BJ (cell line): ENCODE results near the gene CPEB1. TPM values are rescaled to one million over a fixed set of nuclear protein-coding genes. Genes with fewer than 3 reads are reported as not detected.
A peak's percentile ranks its signal among the peaks of the same experiment; 100 is the strongest.
"Not testable (repeated sequence)": the region's sequence is repeated elsewhere in the genome, so short reads cannot be mapped to it uniquely, and the experiment has no call there.

Experiments
- CTCF ChIA-PET: fragments of 350-600 bp; formaldehyde crosslinking; extraction: SDS; loops from one replicate; lab custom pipeline; 2021; ENCODE audit warnings: antibody characterized with exemption, inconsistent platforms; lab: Yijun Ruan, JAX
- POLR2A ChIA-PET: fragments of 300-600 bp; sonication (Branson Sonifier 250); formaldehyde crosslinking; extraction: SDS; loops from one replicate; lab custom pipeline; 2021; ENCODE audit warnings: antibody characterized with exemption; lab: Charles Lee
- DNase-seq: peaks from one replicate; pipeline ENCODE4 v3.0.0-alpha.2; 2011; ENCODE audit warnings: low read depth
- H3K27me3 ChIP-seq: 2 replicates; pipeline ENCODE4 v1.6.0; 2011; ENCODE audit warnings: low read length; ENCODE audit not compliant: control insufficient read depth, insufficient read depth
- H3K36me3 ChIP-seq: 2 replicates; pipeline ENCODE4 v1.5.1; 2011; ENCODE audit warnings: low read length; ENCODE audit not compliant: control insufficient read depth, insufficient read depth
- H3K4me3 ChIP-seq: 2 replicates; pipeline ENCODE4 v1.5.1; 2011; ENCODE audit warnings: low read depth, mild to moderate bottlenecking, control low read depth, low read length
- polyA plus RNA-seq: library from polyadenylated mRNA; depleted of rRNA; stranded (reverse); fragments of >200 nt; gene quantifications from 2 replicates; pipeline ENCODE4 v1.2.3, GENCODE V29; 2011
- TF ChIP-seq, protein P1 (sequence below): IDR thresholded peaks from 2 replicates; pipeline ENCODE4 v1.5.1; 2011; ENCODE audit warnings: low read depth, mild to moderate bottlenecking, control low read depth, inconsistent platforms, low read length, moderate library complexity; ENCODE audit not compliant: insufficient read depth

CPEB1 gene
- polyA plus RNA-seq, 1 experiment, result 4.1 TPM

DNA sequence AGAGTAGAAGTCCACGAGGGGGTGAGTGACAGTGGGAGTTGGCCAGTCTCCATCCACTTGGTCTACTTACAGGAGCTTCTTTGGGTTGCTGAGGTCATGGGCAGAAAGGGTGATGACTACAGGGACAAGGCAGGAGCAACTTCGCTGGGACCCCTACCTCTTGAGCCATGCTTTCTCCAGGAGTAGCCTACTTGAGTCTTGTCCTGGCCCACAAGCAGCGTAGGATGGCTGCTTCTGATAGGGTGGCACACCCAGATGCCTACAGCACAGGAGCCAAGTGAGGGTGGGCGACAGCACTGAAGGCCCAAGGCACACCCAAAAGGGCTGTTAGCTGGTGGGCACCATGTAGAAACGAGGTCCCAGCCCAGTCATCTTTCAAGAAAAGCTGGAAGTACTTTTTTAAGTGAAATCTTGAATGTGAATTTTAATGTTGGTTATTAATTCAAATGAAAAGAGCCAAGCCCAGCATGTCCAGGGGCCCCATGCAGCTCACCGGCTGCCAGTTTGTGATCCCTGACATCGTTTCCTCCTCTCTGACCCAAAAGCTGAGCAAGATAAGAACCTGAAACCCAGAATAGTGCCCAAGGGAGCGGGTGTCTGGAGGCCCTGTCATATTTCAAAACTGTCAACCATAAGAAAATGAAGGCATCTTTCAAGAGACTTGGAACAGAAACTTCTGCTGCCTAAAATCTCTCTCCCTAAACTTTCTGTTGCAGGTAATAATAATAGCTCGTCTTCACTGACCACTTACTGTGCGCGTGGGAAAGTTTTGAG is 2.2 kb upstream of the CPEB1 start:
- Histone ChIP-seq H3K36me3 (no peaks in the 10 kb centered on the region), H3K4me3 (no peak overlapping the region), H3K27me3 (peaks cover 14% of the 10 kb centered on the region)
- no peak for DNase-seq
- TF ChIP-seq, protein P1, sequence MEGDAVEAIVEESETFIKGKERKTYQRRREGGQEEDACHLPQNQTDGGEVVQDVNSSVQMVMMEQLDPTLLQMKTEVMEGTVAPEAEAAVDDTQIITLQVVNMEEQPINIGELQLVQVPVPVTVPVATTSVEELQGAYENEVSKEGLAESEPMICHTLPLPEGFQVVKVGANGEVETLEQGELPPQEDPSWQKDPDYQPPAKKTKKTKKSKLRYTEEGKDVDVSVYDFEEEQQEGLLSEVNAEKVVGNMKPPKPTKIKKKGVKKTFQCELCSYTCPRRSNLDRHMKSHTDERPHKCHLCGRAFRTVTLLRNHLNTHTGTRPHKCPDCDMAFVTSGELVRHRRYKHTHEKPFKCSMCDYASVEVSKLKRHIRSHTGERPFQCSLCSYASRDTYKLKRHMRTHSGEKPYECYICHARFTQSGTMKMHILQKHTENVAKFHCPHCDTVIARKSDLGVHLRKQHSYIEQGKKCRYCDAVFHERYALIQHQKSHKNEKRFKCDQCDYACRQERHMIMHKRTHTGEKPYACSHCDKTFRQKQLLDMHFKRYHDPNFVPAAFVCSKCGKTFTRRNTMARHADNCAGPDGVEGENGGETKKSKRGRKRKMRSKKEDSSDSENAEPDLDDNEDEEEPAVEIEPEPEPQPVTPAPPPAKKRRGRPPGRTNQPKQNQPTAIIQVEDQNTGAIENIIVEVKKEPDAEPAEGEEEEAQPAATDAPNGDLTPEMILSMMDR, result no peak
- ChIA-PET POLR2A (no interaction called here), CTCF (no interaction called here)

DNA sequence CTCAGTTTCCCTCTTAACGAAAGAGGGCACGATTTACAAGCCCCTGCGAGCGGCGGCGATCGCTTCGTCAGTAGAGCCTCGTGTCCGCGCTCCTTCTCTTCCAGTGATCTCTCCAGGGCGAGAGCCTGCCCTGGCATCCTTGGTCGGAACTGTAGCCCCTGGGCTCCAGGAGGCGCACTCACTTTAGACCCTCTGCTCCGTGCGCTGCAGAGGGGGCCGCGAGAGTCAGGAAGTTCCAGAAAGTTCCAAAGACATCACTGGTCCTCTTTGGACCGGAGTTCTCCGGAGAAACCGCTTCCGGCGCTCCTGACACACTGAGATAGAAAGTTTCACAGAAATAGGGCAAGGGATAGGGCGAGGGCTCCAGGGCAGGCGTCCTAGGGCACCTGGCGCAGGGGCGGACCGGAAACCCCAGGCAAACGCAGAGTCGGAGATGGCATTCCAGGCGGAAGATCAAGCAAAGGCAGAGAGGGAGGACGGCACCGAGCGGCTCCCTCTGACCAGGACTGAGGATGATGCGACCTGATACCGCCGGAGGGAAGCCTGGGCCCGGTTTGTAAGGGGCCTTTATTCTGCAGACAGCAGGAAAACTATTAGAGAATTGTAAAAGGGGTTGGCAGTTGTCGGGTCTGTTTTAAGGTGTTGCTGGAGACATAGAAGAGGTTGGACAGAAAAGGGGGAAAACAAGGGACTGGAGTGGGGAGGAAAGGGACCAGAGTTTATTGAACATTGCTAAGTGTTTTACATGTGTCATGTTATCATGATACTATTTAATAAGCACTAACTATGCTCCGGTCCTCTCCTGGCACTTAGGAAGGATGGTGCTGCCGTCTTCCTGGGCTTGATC is 1.3 kb upstream of the CPEB1 start:
- POLR2A ChIA-PET, result no interaction called here
- DNase-seq, result no peak
- TF ChIP-seq, protein P1, result peak; percentile 20; the same call in 1 of the 2 replicates
- H3K36me3 ChIP-seq, result no peaks in the 10 kb centered on the region
- H3K27me3 ChIP-seq, result peaks cover 17% of the 10 kb centered on the region
- H3K4me3 ChIP-seq, result peak overlapping the region; percentile 47
- CTCF ChIA-PET, result no interaction called here

DNA sequence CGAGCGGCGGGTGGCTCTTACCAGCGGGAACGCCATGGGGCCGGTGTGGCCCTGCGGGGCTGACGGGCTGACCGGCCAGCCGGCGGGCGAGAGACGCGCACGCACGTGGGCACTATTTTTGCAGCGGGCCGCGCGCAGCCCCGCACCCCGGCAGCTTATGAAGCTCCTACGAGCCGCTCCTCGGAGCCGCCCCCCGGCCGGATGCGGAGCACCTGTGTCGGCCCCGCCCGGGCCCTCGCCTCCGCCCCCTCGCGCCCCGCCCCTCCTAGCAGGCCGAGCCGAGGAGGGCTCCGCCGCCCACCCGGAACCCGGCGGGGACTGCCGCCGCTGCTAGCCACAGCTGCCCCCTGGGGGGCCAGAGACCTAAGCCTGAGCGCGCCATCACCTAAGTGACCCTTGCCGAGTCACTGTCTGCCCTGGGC is 683 bp upstream of the CPEB1 start:
- peaks cover 17% of the 10 kb centered on the region for H3K27me3 ChIP-seq
- CTCF ChIA-PET, result no interaction called here
- peak overlapping the region; percentile 47 for H3K4me3 ChIP-seq
- DNase-seq, result no peak
- no peaks in the 10 kb centered on the region for H3K36me3 ChIP-seq
- POLR2A ChIA-PET, result no interaction called here
- TF ChIP-seq, protein P1, result no peak

DNA sequence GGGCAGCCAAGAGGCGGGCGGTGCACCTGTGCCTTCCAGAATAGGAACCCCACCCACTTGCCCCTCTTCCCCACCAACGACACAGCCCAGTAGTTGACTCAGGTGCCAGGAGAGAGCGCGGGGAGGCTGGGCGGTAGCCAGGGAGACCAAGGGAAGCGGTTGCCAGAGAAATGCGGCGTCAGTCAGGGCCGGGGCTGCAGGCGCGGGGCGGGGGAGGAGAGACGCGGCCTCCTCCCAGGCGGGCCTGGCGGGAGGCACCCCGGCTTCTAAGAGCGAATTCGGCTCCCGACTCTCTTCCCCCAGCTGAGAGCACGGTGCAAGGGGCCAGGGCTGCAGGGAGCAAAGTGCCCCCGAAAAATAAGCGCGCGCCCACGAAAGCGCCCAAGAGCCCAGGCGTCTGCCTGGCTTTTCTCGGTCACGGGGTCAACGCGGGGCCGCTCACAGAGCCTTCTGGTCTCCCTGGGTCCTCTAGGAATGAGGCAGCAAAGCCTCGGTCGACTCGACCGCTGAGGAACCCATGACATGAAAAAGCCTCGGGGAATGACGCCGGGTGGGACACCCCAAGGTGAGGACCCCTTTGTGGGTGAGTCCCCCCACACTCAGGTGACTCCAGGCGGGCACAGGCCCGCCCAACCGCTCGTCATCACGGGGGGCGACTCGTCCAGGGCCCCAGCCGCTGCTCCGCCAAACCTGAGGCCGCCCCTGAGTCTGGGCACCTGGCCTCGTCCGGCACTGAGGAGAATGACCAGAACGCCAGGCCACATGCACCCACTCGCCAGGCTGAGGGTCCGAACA is 716 bp downstream of the CPEB1 start:
- ChIA-PET POLR2A (no interaction called here), CTCF (no interaction called here)
- no peak for DNase-seq
- Histone ChIP-seq H3K4me3 (peak overlapping the region; percentile 47; the same call in 1 of the 2 replicates), H3K36me3 (no peaks in the 10 kb centered on the region), H3K27me3 (peaks cover 17% of the 10 kb centered on the region)
- TF ChIP-seq, protein P1, result no peak

DNA sequence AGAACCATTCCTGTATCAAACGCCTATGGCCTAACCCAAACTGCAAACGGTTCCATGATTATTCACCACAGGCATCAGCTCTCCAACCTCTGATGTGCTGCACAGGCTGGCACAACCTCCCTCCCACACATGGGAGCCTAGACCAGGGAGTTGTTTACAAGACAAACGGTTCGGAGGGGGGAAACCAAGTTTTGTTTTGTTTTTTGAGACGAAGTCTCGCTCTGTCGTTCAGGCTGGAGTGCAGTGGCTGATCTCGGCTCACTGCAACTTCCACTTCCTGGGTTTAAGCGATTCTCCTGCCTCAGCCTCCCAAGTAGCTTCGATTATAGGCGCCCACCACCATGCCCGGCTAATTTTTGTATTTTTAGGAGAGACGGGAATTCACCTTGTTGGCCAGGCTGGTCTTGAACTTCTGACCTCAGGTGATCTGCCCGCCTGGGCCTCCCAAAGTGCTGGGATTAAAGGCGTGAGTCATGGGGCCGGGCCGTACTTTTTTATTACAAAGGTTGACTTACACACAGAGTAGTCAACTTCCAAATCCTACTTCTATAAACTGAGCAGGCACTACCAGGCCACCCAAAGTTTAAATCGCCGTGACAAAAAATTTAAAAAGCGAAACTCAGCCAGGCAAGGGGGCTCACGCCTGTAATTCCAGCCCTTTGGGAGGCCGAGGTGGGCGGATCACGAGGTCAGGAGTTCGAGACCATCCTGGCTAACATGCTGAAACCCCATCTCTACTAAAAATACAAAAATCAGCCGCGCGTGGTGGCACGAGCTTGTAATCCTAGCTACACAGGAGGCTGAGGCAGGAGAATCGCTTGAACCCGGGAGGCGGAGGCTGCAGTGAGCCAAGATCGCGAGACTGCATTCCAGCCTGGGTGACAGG is 2.0 kb downstream of the CPEB1 start:
- H3K36me3 ChIP-seq, CTCF ChIA-PET, DNase-seq, H3K4me3 ChIP-seq, POLR2A ChIA-PET: not testable (repeated sequence)
- peaks cover 17% of the 10 kb centered on the region for H3K27me3 ChIP-seq
